Adrenal gland (tissue), 5 donors: ENCODE measurements around the gene NEU2.

ENCODE experiments used
- POLR2A ChIP-seq, 2 donors: fragments of 450-650 bp; IDR thresholded peaks; one replicate each; pipeline ENCODE4 v1.6.1; 2017; ENCODE audit warnings: antibody characterized with exemption in 2 of 2, mild to moderate bottlenecking in 2 of 2, moderate library complexity in 1 of 2
- TF ChIP-seq, protein P1 (sequence below), 6 experiments: fragments of 450-650 bp in 4 of 6; fragments of 200-600 bp in 2 of 6; sonication (generic) in 1 of 6; IDR thresholded peaks; 1 replicate in 5 of 6; 2 replicates in 1 of 6; pipeline versions ENCODE4 v1.5.1 to v1.8.0; 2016 to 2021; ENCODE audit warnings: antibody characterized with exemption in 6 of 6, mild to moderate bottlenecking in 2 of 6, moderate library complexity in 1 of 6
- donor health status: DM: no; HTN: no; CAD: no.

DNA sequence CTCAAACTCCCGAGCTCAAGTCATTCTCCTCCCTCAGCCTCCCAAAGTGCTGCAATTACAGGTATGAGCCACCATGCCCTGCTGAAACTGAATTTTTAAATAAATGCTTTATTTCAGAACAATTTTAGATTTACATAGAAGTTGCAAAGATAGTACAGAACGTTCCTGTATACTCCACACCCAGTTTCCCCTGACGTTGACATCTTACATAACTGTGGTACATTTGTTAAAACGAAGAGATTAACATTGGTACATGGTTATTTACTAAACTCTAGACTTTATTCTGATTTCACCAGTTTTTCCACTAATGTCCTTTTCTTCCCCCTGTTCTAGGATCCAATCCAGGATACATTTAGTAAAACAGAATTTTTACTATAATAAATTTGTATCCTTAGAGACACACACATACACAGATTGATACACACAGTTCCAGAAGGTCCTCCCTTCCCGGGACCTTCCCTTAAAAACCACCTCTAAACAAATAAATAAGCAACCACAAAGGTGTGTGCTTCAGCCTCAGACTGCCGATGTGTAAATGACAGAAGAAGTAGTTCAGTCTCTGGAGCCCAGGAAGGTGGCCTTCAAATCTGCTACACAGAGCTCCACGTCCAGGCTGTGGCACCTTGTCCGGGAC is 6.9 kb downstream of the NEU2 start:
- TF ChIP-seq, protein P1, sequence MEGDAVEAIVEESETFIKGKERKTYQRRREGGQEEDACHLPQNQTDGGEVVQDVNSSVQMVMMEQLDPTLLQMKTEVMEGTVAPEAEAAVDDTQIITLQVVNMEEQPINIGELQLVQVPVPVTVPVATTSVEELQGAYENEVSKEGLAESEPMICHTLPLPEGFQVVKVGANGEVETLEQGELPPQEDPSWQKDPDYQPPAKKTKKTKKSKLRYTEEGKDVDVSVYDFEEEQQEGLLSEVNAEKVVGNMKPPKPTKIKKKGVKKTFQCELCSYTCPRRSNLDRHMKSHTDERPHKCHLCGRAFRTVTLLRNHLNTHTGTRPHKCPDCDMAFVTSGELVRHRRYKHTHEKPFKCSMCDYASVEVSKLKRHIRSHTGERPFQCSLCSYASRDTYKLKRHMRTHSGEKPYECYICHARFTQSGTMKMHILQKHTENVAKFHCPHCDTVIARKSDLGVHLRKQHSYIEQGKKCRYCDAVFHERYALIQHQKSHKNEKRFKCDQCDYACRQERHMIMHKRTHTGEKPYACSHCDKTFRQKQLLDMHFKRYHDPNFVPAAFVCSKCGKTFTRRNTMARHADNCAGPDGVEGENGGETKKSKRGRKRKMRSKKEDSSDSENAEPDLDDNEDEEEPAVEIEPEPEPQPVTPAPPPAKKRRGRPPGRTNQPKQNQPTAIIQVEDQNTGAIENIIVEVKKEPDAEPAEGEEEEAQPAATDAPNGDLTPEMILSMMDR (IDR thresholded peaks at IDR 0.05): no peak
- no peak for TF ChIP-seq POLR2A (IDR thresholded peaks at IDR 0.05)
